C4-2B (cell line): ENCODE measurements around the gene ARHGEF9.

Experiments
- H3K27ac ChIP-seq: fragments of 450-650 bp; 2 replicates; pipeline ENCODE4 v1.5.1; 2017
- CTCF ChIP-seq: fragments of 450-650 bp; conservative IDR thresholded peaks from 2 replicates; pipeline ENCODE4 v1.5.1; 2017; ENCODE audit warnings: mild to moderate bottlenecking
- ZFX ChIP-seq: fragments of 450-650 bp; IDR thresholded peaks from 2 replicates; pipeline ENCODE4 v1.6.1; 2017

The ARHGEF9 gene

GRCh38 chrX:63758011-63758410 lies 27.0 kb downstream of the ARHGEF9 start:
- TF ChIP-seq CTCF: no peak
- no peak for TF ChIP-seq ZFX
- no peak overlapping the region for H3K27ac ChIP-seq

- TF ChIP-seq ZFX: no peak
- no peak for TF ChIP-seq CTCF
- peak overlapping the region; percentile 98; the same call in 1 of the 2 replicates for H3K27ac ChIP-seq
Observed at GRCh38 chrX:63755892-63756291, 29.1 kb downstream of the ARHGEF9 start.

GRCh38 chrX:63754860-63755579 lies 30.0 kb downstream of the ARHGEF9 start:
- TF ChIP-seq CTCF: no peak
- TF ChIP-seq ZFX: no peak
- peak overlapping the region; percentile 98 for H3K27ac ChIP-seq

- no peak for TF ChIP-seq CTCF
- TF ChIP-seq ZFX: no peak
- peak overlapping the region; percentile 98 for H3K27ac ChIP-seq
Observed at GRCh38 chrX:63754136-63754859, 30.7 kb downstream of the ARHGEF9 start.

GRCh38 chrX:63751481-63751880 lies 33.5 kb downstream of the ARHGEF9 start:
- TF ChIP-seq ZFX: no peak
- no peak for TF ChIP-seq CTCF
- H3K27ac ChIP-seq: no peak overlapping the region

GRCh38 chrX:63750811-63751210 lies 34.2 kb downstream of the ARHGEF9 start:
- no peak overlapping the region for H3K27ac ChIP-seq
- TF ChIP-seq CTCF (no peak), ZFX (no peak)

GRCh38 chrX:63747331-63747730 lies 37.7 kb downstream of the ARHGEF9 start:
- no peak for TF ChIP-seq ZFX
- TF ChIP-seq CTCF: no peak
- no peak overlapping the region for H3K27ac ChIP-seq
